Activated CD4-positive, alpha-beta T cell treated with anti-CD3 and anti-CD28 coated beads, Interleukin-2, Interleukin-6, amounts not matched to agents 100 ng/mL and 50 ng/mL, durations not matched to agents 16 hours and 8 hours (primary cell): ENCODE data around the gene CCNG2.

Experiments
- DNase-seq: peaks from one replicate; pipeline ENCODE4 v3.0.0-alpha.2; 2020

Gene CCNG2

DNA sequence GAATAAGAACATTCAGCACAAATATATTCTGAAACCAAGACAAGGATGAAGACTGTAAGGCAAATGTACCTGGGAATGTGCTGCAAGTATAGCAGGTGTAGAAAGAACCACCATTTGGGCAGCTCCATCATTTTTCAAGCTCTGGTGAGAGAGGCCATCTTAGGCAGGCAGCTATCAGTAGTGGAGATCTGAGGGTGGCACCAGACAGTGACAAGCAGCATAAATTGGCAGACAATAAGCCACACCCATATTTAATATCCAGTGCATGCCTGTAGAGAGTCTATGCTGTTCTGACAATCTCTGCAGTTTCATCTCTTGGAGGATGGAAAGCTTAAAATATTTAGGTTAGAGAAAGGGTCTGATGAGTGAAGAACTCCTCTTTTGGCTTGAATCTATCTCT lies 22.5 kb downstream of the CCNG2 start:
- DNase-seq, result no peak

DNA sequence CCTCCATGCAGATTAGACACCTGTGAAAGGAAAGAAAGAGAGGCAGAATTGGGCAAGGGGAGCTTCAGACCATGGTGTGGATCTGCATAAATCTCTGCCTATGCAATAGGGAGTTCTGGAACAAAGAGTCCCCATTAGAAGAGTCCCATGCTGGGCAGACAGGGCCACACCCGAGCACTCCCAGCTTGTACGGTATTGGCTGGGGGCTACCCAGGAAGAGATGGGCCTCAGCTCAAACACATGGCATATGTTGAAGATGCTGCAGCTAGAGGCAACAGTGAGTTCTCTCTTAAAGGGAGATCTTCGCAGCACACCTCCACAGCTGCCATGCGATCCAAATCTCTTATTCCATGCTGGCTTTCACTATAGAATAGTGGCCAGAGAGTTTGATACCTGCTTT lies 24.7 kb downstream of the CCNG2 start:
- DNase-seq, result no peak

DNA sequence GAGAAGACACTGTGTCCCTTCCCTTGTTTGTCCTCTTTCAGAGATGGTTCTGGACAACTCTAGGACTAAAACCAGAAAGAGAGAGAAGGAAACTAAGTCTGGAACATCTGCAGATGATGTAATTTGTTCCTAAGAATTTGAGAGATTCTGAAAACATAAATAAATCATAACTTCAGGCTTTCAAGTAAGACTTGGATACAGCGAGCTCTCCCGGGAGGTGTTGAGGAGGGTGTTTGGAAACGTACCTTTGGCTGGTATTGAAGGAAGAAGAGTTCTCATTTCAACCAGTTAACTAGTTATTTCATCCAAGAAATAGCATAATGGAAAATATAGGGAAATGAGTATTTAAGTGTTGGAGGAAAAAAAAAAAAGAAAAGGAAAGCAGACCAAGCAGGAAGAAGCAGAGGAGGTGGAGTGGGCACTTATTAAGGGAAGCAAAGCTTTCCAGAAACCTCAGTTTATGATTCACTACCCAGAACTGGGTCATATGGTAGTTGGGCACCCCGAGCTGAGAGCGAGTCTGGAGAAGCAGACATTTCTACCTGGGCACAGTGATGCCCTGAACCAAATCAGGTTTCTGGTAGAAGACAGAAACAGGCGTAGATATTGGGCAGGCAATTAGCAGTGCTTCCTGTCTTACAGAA lies 26.9 kb downstream of the CCNG2 start:
- DNase-seq, result no peak

DNA sequence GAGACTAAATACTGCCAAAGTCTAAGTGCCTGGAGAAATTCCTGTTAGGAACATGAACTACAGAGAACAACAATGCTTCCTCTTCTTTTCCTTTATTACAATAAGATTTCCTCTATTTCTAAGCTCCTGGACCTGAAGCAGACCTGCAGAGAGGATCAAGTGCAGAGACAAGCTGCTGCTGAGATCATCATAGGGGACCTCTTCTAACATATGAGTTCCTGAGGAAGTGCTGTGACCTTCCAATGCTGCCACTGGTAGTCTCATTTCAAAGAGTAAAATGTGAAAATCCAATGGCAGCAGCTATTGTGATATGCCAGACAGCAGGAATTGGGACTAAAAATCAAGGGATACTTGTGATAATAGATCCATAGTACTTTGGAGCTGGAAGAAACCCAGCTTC lies 28.0 kb downstream of the CCNG2 start:
- DNase-seq, result no peak

DNA sequence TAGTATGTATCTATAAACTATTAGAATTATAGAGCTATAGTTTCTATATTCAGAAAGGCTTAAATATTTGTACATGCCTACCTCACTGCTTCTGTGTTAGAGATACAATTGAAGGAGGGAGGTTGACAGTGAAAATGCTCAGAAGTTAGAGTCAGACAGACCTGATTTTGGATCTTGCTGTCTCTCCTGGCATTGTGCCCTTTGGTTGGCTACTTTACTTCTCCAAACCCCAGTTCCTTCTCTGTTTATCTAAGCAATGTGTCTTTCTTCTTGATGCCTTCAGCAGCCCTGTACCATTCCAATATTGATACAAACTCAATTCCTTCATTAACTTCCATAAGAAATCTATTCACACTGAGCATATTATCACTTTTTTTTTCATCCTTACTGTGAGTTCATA lies 28.7 kb downstream of the CCNG2 start:
- no peak for DNase-seq

DNA sequence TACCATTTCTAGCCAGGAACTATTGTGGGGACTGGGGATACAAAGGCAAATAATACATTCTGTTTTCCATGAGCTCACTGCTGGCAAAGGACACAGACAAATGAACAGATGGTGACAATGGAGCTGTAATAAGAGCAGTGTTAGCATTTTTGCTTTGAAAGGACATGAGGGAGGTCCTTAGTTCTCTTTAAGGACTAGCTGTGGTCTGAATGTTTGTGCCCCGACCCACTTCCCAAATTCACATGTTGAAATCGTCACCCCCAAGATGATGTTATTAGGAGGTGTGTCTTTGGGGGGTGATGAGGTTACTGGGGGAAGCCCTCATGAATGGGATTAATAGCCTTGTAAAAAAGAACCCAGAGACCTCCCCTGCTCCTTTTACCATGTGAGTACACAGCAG lies 30.3 kb downstream of the CCNG2 start:
- no peak for DNase-seq

DNA sequence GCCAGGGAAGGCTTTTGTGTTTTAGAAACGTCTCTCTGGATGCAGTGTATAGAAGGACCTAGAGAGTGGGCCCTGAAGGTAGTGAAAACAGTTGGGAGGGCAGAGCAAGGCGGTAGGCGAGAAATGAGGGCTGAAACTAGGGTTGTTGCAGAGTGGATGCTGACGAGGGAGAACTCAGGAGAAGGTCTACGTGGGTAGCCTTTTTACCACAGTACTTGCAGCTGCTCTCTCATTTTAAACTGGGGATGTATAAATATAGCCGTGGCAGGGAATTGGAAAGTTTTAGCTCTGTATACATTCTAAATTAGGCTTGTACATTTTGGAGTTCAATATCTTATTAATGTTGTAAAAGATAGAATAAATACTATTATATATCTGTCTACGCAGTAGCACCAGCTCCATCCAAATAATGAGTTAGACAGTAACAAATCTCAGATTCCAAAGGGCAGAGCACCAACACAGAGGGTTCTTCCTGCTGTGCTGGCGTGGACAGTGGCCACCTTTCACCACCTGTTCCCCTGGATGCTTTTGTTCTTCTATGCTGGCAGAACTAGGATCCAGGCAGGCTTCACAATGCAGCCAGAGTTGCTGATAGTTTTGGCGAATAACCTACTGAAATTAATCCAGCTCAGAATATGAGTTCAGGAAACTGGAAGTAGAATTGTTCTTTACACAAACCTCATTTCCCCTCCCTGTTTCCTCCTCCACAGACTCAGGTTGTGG lies 31.7 kb downstream of the CCNG2 start:
- DNase-seq, result no peak

DNA sequence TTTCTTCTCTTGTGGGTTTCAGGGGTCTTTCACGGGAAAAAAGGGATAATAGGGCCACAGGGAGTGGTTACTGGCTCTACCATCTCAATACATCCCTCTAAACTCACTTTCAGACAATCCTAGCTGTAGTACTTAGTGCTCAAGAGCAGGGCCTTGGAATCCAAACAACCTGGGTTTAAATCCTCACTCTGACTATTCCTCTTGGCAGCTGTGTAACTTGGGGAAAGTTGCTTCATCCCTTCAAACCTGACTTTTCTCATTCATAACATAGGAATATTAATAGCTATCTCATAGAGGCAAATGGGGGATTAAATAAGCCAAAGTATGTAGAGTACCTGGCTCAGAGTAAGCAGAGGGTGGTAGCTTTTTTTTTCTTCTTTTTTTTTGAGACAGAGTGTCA lies 32.4 kb downstream of the CCNG2 start:
- no peak for DNase-seq

DNA sequence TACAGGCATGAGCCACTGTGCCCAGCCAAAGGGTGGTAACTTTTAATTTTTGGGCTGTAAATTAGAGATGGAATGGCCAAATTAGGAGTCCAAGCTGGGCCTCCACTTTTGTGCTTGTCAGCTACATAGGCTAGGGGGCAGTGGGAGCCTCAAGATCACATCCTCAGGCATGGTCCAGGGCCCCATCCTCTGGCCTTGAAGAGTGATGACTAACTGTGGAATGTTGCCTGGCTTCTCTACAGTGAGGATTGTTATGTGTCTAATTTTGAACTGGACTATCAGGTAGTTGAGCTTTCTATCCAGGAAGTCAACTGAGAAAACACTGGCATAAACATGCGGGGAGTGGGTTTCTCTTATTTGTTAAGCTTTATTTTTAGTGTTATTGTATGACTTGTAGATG lies 33.0 kb downstream of the CCNG2 start:
- DNase-seq, result no peak

DNA sequence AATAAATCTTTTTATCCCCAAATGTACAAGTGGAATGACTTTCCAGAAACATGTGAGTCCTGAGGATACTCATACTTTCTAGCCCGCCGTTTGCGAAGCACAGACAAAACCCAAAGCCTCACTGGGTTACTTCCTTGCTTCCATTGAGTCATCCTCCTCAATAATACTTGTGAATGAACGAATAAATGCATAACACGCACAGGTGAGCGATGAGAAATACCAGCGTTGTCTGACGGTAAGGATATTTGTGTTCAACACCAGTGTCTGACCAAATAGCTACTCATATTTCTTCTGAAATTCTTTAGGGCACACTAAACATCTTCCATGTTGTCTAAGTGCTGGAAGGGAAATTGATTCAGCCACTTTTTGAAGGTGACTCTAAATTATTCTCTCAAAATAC lies 36.0 kb downstream of the CCNG2 start:
- DNase-seq, result no peak

DNA sequence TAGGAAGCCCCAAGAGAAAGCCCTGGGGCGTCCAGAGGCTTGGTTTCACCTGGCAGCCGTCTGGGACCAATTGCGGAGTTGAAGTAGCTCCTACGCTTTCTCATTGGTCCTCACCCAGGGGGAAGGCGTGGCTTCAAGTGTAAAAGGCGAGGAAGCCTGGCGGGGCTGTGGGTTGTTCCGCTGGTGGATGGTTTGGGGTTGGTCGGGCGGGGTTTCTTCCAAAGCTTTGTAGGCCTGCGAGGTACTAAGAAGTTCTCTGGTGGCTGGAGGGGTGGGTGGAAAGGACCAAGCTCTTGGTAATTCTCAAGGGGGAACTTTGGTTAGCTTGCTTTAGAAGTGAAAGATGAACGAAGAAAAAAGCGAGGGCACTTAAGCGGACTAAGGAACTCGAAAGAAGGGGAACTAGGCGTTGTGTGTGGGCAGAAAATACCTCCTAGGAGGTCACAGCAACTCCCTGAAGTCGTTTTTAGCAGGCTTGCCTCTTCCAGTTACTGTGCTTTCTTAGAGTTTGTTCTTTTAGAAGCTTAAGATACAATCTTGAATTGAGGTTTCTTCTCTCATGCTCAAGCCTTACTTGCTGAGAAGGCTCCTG lies 36.6 kb downstream of the CCNG2 start:
- peak; percentile 64 for DNase-seq

DNA sequence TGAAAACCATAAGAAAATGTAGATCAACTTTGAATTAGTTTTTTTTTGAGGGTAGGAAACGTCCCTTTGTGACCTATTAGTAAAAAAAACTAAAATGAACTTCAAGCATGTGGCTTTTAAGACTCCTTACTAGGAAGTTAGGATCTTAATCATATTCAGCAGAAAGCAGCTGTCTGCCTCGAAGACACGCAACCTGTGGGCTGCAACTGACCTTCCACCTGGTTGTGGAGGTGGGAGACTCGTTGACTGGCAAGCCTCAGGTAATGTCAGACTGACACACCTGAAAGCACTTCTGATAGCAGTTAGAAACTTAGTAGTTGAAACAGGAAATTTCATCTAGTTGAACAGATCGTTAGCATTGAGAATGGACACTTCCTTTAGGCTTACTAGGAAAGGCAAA lies 37.4 kb downstream of the CCNG2 start:
- no peak for DNase-seq

DNA sequence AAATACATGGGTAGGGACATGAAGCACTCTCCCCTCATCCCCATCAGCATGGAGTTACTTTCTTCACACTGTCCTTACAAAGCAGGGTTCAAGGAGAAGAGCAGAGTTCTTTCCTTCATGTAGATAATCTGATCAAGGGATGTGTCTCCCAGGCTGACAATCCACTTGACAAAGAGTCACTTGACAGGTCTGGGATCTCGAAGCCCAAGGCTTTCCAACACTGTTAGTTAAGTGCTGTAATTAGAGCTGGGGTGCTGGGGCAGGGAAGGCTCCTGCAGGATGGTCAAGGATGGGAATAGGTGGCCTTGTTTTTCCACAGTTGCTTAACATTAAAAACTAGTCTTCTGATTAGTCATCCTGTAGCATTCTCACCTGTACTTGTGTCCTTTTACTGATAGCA lies 38.0 kb downstream of the CCNG2 start:
- no peak for DNase-seq

DNA sequence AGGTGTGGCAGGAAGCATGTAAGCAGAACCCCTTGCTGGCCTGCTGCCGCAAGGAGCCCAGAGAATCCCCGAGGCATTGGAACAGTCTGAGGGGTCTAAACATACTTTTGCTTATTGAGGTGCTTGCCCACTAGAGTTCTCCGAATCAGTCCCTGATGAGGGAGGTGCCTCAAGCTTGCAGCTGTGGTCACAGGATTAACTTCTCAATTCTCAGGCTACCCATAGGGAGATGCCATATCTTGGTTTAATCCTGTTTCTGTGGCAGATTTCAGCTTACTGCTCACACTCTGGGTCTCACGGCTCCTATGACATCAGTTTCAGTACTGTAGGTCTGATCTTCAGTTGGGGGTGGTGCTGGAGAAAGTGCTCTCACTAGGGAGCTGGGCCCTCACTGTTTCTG lies 39.9 kb downstream of the CCNG2 start:
- no peak for DNase-seq

DNA sequence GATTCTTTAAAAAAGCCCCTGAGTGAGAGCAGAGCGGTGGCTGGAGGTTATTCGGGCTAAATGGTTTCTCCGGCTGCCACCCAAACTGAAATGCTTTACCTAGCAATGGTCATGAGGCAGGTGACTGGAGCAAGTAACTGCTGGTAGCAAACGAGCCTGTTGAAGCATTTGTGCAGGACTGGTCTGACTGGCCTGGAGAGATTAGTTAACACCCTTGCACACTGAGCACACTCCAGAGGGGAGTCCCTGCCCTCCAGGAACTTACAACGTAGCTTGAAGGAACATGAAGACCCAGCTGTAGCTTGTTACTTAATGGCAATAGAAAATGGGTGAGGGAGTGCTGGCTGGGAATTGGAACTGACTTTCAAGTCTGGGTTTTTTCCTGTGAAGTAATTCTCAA lies 40.4 kb downstream of the CCNG2 start:
- no peak for DNase-seq

DNA sequence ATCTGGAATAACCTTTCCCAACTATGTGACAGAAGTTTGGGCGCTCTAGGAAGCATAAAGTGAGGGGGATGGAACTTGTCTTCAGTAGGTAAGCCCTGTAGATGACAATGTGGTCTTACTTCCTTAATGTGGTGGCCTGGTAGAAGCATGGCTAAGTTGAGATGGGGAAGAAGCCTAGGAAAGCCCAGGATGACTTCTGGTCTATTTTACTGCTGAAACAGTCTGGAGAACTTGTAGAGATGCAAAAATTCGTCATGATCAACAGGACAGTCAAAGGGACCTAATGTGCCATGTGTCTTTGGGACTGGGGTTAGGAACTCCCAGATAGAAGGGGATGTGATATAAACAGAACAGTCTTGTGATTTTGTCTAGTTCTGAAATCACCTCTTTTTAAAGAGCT lies 40.8 kb downstream of the CCNG2 start:
- DNase-seq, result no peak

DNA sequence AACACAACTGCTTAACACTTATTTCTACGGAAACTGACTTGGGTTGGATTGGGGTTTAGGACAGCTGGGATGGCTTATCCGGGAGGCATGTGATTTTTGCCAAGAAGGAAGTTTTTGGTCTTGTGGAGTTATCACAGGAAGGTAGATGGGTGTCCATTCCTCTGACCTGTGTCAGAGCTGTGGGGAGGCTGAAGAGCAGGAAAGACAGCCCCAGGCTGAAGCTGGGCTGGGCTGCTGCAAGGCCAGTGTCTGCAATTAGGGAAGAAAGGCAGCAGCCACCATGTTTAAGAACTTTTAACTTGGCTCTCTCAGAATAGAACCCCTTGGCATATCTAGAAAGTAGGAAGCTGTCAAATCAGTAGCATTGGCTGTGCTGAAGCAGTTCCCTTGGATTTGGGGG lies 42.3 kb downstream of the CCNG2 start:
- no peak for DNase-seq

DNA sequence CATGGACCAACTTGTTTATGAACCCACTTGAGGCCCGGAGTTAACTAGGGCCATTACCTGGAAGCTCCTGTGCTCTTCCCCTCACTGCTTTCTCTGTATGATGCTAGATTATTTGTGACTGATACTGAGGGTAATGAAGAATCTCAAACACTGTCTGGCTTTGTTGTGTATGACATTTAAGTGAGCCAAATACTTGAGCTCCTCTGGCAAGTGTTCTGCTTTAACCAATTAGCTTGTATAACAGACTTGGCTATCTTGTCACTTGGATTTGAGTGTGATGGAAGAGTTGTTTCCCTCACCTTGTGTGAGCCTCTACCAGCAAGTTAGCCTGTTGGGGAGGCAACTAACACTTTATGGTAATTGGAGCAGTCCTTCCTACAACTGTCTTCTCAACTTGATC lies 42.7 kb downstream of the CCNG2 start:
- DNase-seq, result no peak

DNA sequence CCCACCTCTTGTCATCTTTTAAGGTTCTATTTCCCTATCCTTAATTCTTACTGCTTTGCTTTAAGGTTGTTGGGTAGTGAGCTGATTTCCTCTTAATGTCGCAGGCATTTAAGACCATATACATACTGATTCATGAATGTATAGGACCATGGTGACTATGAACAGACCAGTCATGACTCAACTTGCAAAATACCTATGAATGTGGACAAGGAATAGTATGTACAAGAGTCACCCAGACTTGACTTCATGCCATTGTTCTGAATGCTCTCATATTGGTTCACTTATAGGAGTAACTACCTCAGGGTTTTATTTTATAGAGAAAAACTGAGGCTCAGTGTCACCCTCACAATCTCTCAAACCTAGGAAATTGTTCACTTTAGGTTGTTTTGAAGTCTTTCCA lies 44.3 kb downstream of the CCNG2 start:
- no peak for DNase-seq

DNA sequence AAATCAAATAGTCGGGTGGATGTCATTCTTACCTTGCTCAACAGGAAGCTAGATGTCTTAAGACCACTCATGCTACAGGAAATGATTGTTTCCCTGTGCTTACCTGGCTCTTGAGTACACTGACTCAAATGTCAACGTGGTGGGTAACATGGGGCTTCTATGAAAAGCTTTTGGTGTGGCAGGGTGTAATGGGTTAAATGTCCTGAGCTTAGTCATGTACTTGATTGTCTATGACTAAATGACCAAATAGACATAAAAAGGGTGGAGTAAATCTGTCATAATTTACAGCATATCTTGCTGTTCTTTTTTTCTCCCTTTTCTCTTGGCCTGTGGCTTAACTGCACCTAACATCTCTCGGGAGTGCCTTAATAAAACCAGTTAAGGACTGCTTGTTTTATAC lies 44.9 kb downstream of the CCNG2 start:
- DNase-seq, result no peak

DNA sequence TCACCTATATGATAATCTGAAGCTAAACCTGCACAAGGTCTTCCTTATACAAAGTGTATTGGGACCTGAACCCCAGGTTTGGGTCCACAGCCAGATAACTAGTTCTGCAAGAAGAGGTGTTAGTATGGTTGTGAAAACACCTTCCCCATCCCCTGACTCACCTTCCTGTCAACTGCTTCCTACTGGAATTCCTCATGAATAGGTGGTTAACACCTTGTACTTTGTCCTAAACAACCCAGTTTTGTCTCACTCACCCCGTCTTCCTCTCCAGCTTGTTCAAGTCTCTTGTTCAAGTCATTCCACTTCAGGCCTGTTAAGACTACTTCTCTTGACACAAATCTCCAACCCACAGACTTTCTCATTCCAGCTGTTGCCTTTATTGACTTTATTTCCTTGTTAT lies 45.5 kb downstream of the CCNG2 start:
- no peak for DNase-seq

DNA sequence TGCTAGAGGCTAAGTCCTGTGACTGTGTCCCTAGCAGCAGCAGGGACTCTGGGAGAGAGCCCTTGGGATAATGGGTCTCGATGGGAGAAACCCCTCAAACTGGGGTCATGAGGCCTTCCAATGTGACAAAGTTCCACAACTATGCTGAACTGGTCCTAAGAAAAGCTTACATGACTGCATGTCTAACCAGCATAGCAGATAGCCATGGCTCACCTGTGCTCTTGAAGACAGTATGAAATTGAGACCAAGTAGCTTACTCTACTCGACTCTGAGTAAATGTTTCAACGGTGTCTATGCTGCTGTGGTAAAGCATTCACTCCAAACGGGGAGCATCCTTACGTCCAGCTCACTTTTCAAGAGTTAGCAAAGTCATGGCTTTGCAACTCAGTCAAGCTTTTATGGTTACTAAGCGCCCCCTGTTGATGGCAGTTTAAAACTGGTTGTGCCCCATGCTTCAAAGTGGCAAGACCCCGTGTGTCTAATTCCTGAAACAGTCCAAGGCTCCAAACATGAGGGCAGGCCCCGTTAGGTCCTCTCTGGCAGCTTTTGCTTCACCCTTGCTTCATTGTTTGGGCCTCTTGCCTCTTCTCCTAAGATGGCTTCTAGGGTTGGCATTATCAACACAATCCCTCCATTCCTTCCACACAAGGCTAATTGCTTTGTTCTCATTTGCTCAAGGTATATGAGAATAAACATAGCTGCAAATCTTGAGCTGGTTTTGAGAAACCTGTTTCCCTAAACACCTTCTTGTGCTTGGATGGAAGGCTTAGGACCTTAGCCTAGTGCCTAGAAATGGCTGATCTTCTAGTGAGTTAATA lies 46.6 kb downstream of the CCNG2 start:
- DNase-seq, result peak; percentile 74

DNA sequence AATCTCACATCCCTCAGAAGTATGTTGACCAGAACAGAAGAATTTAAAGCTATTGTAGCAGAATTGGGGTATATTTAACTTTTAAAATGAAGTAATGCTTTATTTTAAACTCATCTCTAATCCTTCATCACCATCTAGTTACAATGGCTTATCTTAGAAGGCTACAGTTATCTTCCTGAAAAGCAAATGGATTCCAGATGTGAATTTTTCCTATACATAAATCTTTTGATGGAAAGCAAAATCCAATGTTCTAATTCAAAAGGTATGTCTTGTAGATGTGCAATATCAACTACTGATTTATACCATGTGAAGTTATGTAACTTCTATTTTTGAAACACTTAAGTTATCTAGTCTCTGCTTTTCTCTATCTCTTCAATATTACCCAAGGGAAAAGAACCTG lies 47.6 kb downstream of the CCNG2 start:
- no peak for DNase-seq

DNA sequence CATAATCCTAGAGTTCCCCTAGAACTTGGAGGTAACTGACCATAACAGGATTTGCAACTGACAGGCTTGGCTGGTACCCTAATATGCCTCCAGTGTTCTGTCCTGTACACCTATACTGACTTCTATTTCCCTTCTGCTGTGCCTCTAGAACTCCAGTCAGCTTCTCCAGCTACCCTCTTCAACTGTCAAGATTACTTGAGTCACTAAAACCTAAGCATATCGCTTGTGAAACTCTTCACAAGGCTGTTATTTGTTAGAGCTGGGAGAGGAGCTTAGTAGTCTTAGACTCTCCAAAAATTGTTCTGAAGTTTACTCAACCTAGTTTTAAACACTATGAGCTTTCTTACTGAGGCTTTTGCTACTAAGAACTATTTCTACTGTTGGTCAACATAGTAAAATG lies 52.0 kb downstream of the CCNG2 start:
- no peak for DNase-seq
